B cell (primary cell): ENCODE measurements around the gene IGF2BP3. TPM values are rescaled to one million over a fixed set of nuclear protein-coding genes. Genes with fewer than 3 reads are reported as not detected.

Experiments used
- ATAC-seq: fragments of 200-7000 bp; cut with Tn5 transposase; one replicate; pipeline ENCODE4 v1.10.0; 2021; ENCODE audit warnings: low read depth, mild to moderate bottlenecking, moderate number of reproducible peaks, moderate library complexity
- CTCF ChIA-PET: fragments of 350-600 bp; sonication (Branson Sonifier 250); formaldehyde crosslinking; loops from one replicate; lab custom pipeline; 2021; ENCODE audit warnings: antibody characterized with exemption, inconsistent platforms; lab: Charles Lee
- POLR2A ChIA-PET: fragments of 350-600 bp; sonication (Branson Sonifier 250); formaldehyde crosslinking; loops from one replicate; lab custom pipeline; 2021; ENCODE audit warnings: antibody characterized with exemption; lab: Charles Lee
- DNase-seq: peaks from one replicate; pipeline ENCODE4 v3.0.0; 2013
- H2AFZ ChIP-seq: 2 replicates; pipeline ENCODE4 v1.6.1; 2012; ENCODE audit warnings: mild to moderate bottlenecking, low read depth, low read length; ENCODE audit not compliant: insufficient read depth, poor library complexity, severe bottlenecking
- H3K27ac ChIP-seq, 2 donors: 1 replicate in 1 of 2; 2 replicates in 1 of 2; pipeline ENCODE4 v1.5.1; 2012 to 2013; ENCODE audit warnings: low read length in 2 of 2, mild to moderate bottlenecking in 2 of 2, moderate library complexity in 1 of 2
- H3K27me3 ChIP-seq, 4 experiments: fragments of 200-600 bp in 1 of 4; sonication (generic) in 1 of 4; replicated peaks in 1 of 4; 1 replicate in 2 of 4; 2 replicates in 2 of 4; pipeline versions ENCODE4 v1.6.1 to v1.7.0; 2013 to 2016; ENCODE audit warnings: low read length in 3 of 4, mild to moderate bottlenecking in 2 of 4, mixed read lengths in 1 of 4, moderate library complexity in 1 of 4; ENCODE audit not compliant: insufficient read depth in 4 of 4, control insufficient read depth in 3 of 4; ENCODE audit errors: control extremely low read depth in 1 of 4
- H3K36me3 ChIP-seq, 2 experiments: replicated peaks in 1 of 2; 1 replicate in 1 of 2; 2 replicates in 1 of 2; pipeline versions ENCODE4 v1.6.1 to v1.7.1; 2013; ENCODE audit warnings: low read length in 1 of 2; ENCODE audit not compliant: insufficient read depth in 2 of 2, control insufficient read depth in 1 of 2; ENCODE audit errors: control extremely low read depth in 1 of 2, extremely low read depth in 1 of 2
- H3K4me1 ChIP-seq, 2 donors: fragments of 200-600 bp in 1 of 2; sonication (generic) in 1 of 2; 1 replicate in 1 of 2; 2 replicates in 1 of 2; pipeline versions ENCODE4 v1.5.1 to v1.6.1; 2013 to 2017; ENCODE audit warnings: low read length in 2 of 2; ENCODE audit not compliant: control insufficient read depth in 2 of 2, insufficient read depth in 2 of 2
- H3K4me2 ChIP-seq: replicated peaks from 2 replicates; pipeline ENCODE3; 2012; ENCODE audit warnings: mild to moderate bottlenecking, low read depth, low read length; ENCODE audit not compliant: poor library complexity, severe bottlenecking
- H3K4me3 ChIP-seq, 5 experiments: fragments of 200-600 bp in 1 of 5; sonication (generic) in 1 of 5; 1 replicate in 3 of 5; 2 replicates in 2 of 5; pipeline versions ENCODE4 v1.5.1 to v1.7.0; 2011 to 2016; ENCODE audit warnings: low read length in 4 of 5, mild to moderate bottlenecking in 4 of 5, low read depth in 2 of 5, control low read depth in 1 of 5, moderate library complexity in 1 of 5; ENCODE audit not compliant: insufficient read depth in 1 of 5; ENCODE audit errors: control extremely low read depth in 1 of 5, extremely low read depth in 1 of 5
- H3K79me2 ChIP-seq: fragments of 200-600 bp; sonication (generic); one replicate; pipeline ENCODE4 v1.6.0; 2016; ENCODE audit warnings: low read length; ENCODE audit not compliant: control insufficient read depth, insufficient read depth
- H3K9ac ChIP-seq: fragments of 200-600 bp; sonication (generic); 2 replicates; pipeline ENCODE4 v1.6.1; 2017; ENCODE audit warnings: mild to moderate bottlenecking, low read length, moderate library complexity
- H3K9me3 ChIP-seq, 3 donors: one replicate each; pipeline versions ENCODE4 v1.6.1 to v1.7.1; 2013; ENCODE audit warnings: low read length in 2 of 3; ENCODE audit not compliant: control insufficient read depth in 2 of 3, insufficient read depth in 1 of 3; ENCODE audit errors: control extremely low read depth in 1 of 3
- H4K20me1 ChIP-seq: 2 replicates; pipeline ENCODE4 v1.6.0; 2012; ENCODE audit warnings: mild to moderate bottlenecking, low read length; ENCODE audit not compliant: insufficient read depth, control insufficient read depth, poor library complexity, severe bottlenecking
- H3K27ac Mint-ChIP-seq: one replicate; pipeline ENCODE4 v1.8.0; 2021; ENCODE audit warnings: mixed read lengths
- H3K27me3 Mint-ChIP-seq: one replicate; pipeline ENCODE4 v1.8.0; 2021; ENCODE audit warnings: mixed read lengths
- H3K4me1 Mint-ChIP-seq: one replicate; pipeline ENCODE4 v1.8.0; 2021; ENCODE audit warnings: mixed read lengths
- H3K4me3 Mint-ChIP-seq: one replicate; pipeline ENCODE4 v1.8.0; 2021; ENCODE audit warnings: mixed read lengths
- H3K9me3 Mint-ChIP-seq: one replicate; pipeline ENCODE4 v1.8.0; 2022; ENCODE audit warnings: mixed read lengths; ENCODE audit not compliant: insufficient read depth
- EZH2 ChIP-seq: IDR thresholded peaks from 2 replicates; pipeline ENCODE4 v1.6.1; 2012; ENCODE audit warnings: borderline replicate concordance, low read depth, mild to moderate bottlenecking, moderate library complexity, low read length; ENCODE audit not compliant: insufficient read depth, poor library complexity, severe bottlenecking
- WGBS: methylation state at CpG from one replicate; pipeline ENCODE4 v1.1.5; 2013; ENCODE audit warnings: missing lambda C conversion rate; ENCODE audit not compliant: insufficient coverage; 5-methylcytosine and 5-hydroxymethylcytosine counted together
- intact Hi-C: fragments of 100-400 bp; cut with micrococcal nuclease; formaldehyde crosslinking; loops from one replicate; pipeline ENCODE4 v1.10.0; 2022
- polyA plus RNA-seq: library from polyadenylated mRNA; depleted of rRNA; stranded (reverse); fragments of >200 nt; gene quantifications from 2 replicates; pipeline ENCODE4 v1.2.3, GENCODE V29; 2012
- total RNA-seq, 2 donors: library from RNA; stranded (reverse); fragments of 120-200 nt in 1 of 2; gene quantifications; 1 replicate in 1 of 2; 2 replicates in 1 of 2; pipeline versions ENCODE4 v1.2.3 to v1.2.4, GENCODE V29; 2013 to 2022
- TF ChIP-seq, protein P1 (sequence below): fragments of 200-600 bp; IDR thresholded peaks from one replicate; pipeline ENCODE4 v1.8.0; 2022; ENCODE audit warnings: antibody characterized with exemption, mild to moderate bottlenecking

Gene IGF2BP3
- total and polyA plus RNA-seq, 2 donors (not counting 1 experiment from before 2014, with no cell fraction given) = 0.63 to 10.0 TPM

GRCh38 chr7:23385140-23385539, 85.2 kb downstream of the IGF2BP3 start:
- ChIA-PET CTCF (interaction anchor here (1.6 kb wide), 1 partner anchor 27 kb away, joined by 4 read pairs; no protein-coding TSS in a partner anchor), POLR2A (no interaction called here)
- ATAC-seq = peak; percentile 28
- Mint-ChIP-seq H3K4me1 (peaks cover 9% of the 10 kb centered on the region), H3K27me3 (no peaks in the 10 kb centered on the region), H3K27ac (no peak overlapping the region), H3K9me3 (no peaks in the 10 kb centered on the region), H3K4me3 (no peak overlapping the region)
- Histone ChIP-seq H3K4me2 (peak overlapping the region; percentile 15), H3K9ac (no peak overlapping the region), H3K27ac (no peak overlapping the region), H3K36me3 (no peaks in the 10 kb centered on the region), H2AFZ (no peak overlapping the region), H3K4me3 (no peak overlapping the region), H3K27me3 (no peaks in the 10 kb centered on the region), H3K9me3 (no peaks in the 10 kb centered on the region), H3K4me1 (peaks cover 0 to 4% of the 10 kb centered on the region in 2 donors), H3K79me2 (no peaks in the 10 kb centered on the region), H4K20me1 (no peaks in the 10 kb centered on the region)
- peak; percentile 34 for DNase-seq
- no CpG with 5 or more reads among the region's 1 CpG for WGBS
- intact Hi-C loops = no loop called here
- TF ChIP-seq, protein P1, sequence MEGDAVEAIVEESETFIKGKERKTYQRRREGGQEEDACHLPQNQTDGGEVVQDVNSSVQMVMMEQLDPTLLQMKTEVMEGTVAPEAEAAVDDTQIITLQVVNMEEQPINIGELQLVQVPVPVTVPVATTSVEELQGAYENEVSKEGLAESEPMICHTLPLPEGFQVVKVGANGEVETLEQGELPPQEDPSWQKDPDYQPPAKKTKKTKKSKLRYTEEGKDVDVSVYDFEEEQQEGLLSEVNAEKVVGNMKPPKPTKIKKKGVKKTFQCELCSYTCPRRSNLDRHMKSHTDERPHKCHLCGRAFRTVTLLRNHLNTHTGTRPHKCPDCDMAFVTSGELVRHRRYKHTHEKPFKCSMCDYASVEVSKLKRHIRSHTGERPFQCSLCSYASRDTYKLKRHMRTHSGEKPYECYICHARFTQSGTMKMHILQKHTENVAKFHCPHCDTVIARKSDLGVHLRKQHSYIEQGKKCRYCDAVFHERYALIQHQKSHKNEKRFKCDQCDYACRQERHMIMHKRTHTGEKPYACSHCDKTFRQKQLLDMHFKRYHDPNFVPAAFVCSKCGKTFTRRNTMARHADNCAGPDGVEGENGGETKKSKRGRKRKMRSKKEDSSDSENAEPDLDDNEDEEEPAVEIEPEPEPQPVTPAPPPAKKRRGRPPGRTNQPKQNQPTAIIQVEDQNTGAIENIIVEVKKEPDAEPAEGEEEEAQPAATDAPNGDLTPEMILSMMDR = no peak
- TF ChIP-seq EZH2 = no peak

DNA sequence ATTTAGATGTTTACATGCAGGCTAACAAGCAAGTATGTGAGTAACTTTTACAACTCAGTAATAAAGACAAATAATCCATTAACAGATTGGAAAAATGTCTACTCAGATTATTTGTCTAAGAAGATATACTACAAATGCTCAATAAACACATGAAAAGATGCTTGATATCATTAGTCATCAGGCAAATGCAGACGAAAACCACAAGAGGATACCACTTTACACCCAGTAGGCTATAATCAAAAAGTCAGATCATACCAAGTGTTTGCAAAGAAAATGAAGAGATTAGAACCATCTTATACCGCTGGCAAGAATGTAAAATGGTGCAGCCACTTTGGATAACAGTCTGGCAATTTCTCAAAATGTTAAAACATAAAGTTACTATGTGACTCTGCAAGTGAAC, 87.1 kb downstream of the IGF2BP3 start:
- Histone ChIP-seq H3K27ac (no peak overlapping the region), H2AFZ (no peak overlapping the region), H4K20me1 (no peaks in the 10 kb centered on the region), H3K4me2 (no peak overlapping the region), H3K9me3 (no peaks in the 10 kb centered on the region), H3K36me3 (no peaks in the 10 kb centered on the region), H3K27me3 (no peaks in the 10 kb centered on the region), H3K4me3 (no peak overlapping the region), H3K9ac (no peak overlapping the region), H3K4me1 (peaks cover 0 to 4% of the 10 kb centered on the region in 2 donors), H3K79me2 (no peaks in the 10 kb centered on the region)
- CTCF ChIA-PET = interaction anchor here (1.2 kb wide), 1 partner anchor 11 kb away, joined by 3 read pairs; no protein-coding TSS in a partner anchor
- ATAC-seq (no peak), DNase-seq (no peak)
- Mint-ChIP-seq H3K9me3 (no peaks in the 10 kb centered on the region), H3K4me3 (no peak overlapping the region), H3K27ac (no peak overlapping the region), H3K4me1 (peaks cover 9% of the 10 kb centered on the region), H3K27me3 (no peaks in the 10 kb centered on the region)
- TF ChIP-seq, protein P1 = no peak
- TF ChIP-seq EZH2 = no peak
- no CpG with 5 or more reads among the region's 2 CpGs for WGBS
- POLR2A ChIA-PET = no interaction called here
- intact Hi-C loops = no loop called here
